Measurements from ENCODE around the gene SELENOK. TPM values are rescaled to one million over a fixed set of nuclear protein-coding genes. Genes with fewer than 3 reads are reported as not detected.

The SELENOK gene
- total RNA-seq = 10.3 and 16.9 TPM in 2 replicates

GRCh38 chr3:53891497-53892285 lies at the start of gene SELENOK:
SELENOK (minus strand) TSS chr3:53891859.

GRCh38 chr3:53881691-53882593 lies 9.7 kb downstream of the SELENOK start, which contains the start of gene ACTR8:
ACTR8 (minus strand) TSS chr3:53882152; CDS start chr3:53882101, 51 bp downstream.

DNA sequence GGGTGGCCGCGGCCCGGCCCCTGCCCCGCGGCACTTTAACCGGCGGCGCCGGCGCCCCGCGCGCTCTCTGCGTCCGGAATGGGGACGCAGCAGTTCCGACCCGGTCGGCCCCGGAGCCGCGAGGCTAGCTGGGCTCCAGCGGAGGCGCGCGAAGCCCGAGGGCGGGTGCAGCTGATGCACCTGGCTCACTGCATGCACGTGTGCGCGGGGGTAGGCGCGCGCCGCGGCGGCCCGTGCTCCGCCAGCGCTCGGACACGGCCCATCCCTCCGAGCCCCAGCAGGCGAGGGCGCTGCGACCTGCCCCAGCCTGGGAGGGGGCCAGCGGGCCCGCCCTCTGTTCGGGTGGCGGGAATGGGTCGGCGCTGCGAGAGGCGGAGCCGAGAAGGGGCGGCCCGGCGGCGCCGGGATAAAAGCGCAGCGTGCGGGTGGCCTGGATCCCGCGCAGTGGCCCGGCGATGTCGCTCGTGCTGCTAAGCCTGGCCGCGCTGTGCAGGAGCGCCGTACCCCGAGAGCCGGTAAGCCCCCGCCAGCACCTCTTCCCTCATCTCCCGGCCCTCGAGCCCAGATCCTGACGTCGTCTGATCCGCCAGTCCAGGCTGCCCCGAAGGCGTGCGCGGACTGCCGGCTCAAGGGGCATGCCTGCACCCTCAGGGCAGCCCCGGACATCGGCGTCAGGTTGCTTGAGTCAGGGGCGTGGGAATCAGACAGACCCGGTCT lies 45.4 kb downstream of the SELENOK start, which contains the start of the genes CHDH and IL17RB:
Gene CHDH, minus strand, starts transcription at position 286 of the 717 bp plus-strand sequence. CDS start 22,411 bp downstream, outside the sequence.
Gene IL17RB, plus strand, starts transcription at position 435 of the 717 bp plus-strand sequence. Its CDS starts 21 bp downstream, at position 456.

Other genes starting within 250 kb of the SELENOK start
- gene CHDH, start 45.4 kb downstream of the SELENOK start, total RNA-seq = not detected in 2 replicates
- not detected in 2 replicates for gene IL17RB, start 45.3 kb downstream of the SELENOK start, total RNA-seq
- gene ACTR8, start 9.7 kb downstream of the SELENOK start, total RNA-seq = 43.4 TPM in 2 replicates
- 0.05 TPM in 1 of 2 replicates, not detected in the other for gene CACNA2D3, start 230.7 kb upstream of the SELENOK start, total RNA-seq